ENCODE results near the gene ADCY1.

GRCh38 chr7:45524445-45524844 lies 49.7 kb upstream of the ADCY1 start:
- TF ChIP-seq ZNF274 (IDR thresholded peaks at IDR 0.05; ENCODE audit: low read depth, low read length): no peak
- no peak for TF ChIP-seq SUZ12 (IDR thresholded peaks at IDR 0.05; ENCODE audit: extremely low read depth, insufficient read depth, insufficient read length)
- TF ChIP-seq YY1 (IDR thresholded peaks at IDR 0.05; ENCODE audit: insufficient read depth, insufficient read length): no peak

Data from NT2/D1 (cell line).